GM12873 (cell line): ENCODE measurements around the gene NANOGP8.

Experiments
- CTCF ChIP-seq: IDR thresholded peaks from 2 replicates; pipeline ENCODE4 v1.5.1; 2012; ENCODE audit warnings: low read depth, mild to moderate bottlenecking, moderate library complexity, low read length, control low read depth; ENCODE audit not compliant: insufficient read depth; ENCODE audit errors: missing control alignments

Gene NANOGP8

DNA sequence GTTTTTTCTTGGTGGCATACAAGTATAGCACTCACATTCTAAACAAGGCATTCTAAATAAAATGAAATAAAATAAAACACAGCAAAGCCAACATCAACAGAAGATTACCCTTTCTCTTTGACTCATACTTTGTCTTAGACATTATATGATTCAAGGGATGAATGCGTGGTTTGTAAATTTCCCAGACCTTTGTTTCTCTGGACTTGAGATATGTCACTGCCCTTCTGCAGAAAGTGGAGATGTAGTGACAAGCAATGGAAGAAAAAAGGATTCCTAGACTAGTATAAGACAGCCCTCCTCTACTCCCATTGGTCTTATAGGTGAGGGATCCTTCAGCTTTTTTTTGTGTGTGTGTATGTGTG, 22.4 kb downstream of the NANOGP8 start:
- no peak for TF ChIP-seq CTCF

DNA sequence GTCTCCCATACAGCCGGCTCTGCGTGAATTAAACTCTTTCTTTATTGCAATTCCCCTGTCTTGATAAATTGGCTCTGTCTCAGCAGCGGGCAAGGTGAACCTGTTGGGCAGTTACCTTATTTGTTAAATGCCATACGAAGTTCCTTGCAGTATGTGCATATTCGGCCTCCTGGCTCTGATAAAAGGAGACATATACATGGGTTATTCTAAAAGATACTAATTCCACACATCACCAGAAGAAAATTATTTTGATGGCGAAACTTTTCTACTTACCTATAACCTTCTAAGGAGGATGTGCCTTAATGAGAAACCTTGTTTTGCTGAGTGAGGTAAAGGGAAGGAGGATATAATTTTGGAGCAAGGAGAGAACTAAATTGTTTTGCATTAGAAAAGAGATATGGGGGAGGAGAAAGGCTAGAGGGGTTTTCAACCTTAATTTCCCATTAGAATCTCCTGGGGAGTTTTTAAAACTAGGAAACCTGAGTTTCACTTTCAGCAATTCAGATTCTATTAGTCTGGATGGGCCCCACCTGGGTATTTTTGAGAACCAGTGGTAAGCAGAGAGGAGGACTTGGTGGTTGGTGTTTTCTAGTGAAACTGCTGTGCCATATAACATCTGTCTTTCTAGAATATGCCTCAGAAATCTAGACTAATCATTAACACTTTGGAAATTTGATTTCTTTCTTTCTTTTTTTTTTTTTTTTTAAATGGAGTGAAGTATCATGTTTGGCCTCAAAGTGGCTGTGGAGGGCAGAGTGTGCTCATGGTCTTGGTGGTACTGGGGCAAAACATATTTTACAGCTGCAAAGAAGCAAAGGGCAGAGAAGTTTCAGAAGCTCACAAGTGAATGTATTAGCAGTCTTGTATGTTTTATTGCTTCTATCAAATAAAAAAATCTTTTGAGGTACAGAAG, 23.0 kb downstream of the NANOGP8 start:
- TF ChIP-seq CTCF: no peak

DNA sequence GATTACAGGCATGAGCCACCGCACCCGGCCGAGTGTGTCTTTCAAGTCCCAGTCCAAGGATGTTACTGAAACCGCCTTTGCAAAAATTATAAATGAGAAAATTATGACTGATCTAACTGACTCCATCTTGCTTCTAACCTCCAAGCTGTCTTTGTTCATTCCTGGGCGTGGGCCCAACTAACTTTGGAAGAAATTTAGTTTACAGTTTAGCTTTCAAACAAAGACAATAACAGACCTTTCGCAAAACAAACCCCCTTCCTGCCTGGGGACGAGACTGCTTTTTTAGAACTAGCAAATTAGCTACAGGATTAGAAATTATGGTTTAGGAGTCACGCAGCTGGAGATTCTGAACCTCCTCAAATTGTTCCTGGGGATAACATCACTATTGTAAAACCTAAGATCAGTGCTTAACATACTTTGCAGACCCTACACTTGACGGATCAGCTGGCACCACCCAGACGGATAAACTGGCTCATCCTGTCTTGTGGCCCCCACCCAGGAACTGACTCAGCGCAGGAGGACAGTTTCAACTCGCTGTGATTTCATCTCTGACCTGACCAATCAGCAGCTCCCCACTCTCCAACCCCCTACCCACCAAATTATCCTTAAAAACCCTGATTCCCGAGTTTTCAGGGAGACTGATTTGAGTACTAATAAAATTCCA, 23.8 kb downstream of the NANOGP8 start:
- no peak for TF ChIP-seq CTCF

GRCh38 chr15:35060591-35060990, 24.5 kb downstream of the NANOGP8 start:
- no peak for TF ChIP-seq CTCF

DNA sequence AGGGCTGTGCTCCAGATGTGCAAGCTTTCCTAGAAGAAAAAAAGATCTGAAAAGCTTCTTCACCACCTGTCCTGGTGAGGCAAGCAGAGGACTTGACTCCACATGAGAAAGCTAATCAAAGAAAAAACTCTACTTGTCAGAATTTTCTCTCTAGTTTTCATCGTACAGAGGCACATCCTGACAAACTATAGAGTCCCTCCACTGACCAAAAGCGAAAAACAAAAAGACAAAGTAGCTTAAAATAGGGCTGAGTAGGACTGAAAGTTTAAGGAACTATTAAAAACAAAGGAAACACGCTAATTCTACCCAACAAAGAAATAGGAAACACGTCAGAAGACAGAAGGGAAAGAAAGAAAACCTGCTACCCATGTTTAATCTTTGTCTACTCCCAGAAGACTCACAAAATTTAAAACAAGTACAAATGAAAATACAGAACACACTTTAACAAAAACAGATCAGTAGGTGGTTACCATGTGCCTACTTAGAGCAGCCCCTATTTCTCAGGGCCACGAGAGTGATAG, 26.5 kb downstream of the NANOGP8 start:
- TF ChIP-seq CTCF: no peak

DNA sequence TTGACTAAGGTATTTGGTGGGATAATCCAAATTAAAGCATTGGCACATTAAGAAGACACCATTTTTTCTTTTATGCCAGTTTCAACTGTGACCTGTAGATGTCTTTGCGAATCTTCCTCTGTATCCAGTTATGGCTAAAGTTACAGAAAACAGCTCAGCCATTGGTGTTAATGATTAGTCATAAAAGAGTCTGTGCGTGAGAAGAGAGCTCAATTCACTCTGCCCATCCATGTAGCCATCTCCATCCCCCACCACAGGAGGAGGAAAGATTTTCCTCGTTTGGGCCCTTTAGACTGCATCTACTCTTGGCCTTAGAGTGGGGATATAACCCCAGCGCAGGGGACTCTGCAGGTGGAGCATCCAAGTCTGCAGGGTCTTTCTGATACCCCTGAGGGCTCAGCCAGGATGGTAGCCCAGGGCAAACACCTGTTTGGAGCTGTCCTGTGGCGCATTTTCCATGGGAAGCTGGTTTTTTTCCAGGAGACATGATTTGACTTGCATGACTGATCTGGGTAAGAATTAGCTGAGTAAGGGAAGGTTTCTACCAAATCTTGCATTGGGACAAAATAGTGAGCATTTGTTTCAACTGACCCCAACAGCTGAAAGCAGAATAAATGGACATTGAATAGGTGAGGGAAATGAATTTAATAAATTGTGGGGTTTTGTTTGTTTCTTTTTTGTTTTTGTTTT, 29.5 kb downstream of the NANOGP8 start:
- no peak for TF ChIP-seq CTCF

GRCh38 chr15:35054380-35054779, 30.7 kb downstream of the NANOGP8 start:
- no peak for TF ChIP-seq CTCF
